Measurements from ENCODE around the gene RHBDD1. TPM values are rescaled to one million over a fixed set of nuclear protein-coding genes. Genes with fewer than 3 reads are reported as not detected.

The RHBDD1 gene
- total RNA-seq, 4 donors from 2014 or later = 12.1 to 21.6 (median 19.3) TPM

DNA sequence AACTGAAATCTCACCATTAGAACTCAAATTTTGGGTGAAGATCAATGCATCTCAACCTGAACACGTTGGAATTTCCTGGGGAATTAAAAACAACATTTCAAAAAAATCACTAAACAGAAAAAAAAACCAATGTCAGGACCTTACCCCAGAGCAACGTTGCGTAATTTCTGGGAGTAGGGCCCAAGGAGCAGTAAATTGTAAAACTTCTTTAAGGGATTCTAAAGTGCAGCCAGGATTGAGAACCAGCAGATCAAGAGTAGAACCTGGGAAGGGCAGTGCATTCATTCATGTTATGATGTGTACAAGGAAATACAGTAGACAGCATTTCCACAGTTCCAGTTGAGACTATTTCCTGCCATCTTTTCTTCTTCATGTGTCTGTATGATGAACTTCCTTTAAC is 56.9 kb downstream of the RHBDD1 start:
- DNase-seq (ENCODE audit: low spot score) = no peak
- TF ChIP-seq, protein P1, sequence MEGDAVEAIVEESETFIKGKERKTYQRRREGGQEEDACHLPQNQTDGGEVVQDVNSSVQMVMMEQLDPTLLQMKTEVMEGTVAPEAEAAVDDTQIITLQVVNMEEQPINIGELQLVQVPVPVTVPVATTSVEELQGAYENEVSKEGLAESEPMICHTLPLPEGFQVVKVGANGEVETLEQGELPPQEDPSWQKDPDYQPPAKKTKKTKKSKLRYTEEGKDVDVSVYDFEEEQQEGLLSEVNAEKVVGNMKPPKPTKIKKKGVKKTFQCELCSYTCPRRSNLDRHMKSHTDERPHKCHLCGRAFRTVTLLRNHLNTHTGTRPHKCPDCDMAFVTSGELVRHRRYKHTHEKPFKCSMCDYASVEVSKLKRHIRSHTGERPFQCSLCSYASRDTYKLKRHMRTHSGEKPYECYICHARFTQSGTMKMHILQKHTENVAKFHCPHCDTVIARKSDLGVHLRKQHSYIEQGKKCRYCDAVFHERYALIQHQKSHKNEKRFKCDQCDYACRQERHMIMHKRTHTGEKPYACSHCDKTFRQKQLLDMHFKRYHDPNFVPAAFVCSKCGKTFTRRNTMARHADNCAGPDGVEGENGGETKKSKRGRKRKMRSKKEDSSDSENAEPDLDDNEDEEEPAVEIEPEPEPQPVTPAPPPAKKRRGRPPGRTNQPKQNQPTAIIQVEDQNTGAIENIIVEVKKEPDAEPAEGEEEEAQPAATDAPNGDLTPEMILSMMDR (IDR thresholded peaks at IDR 0.05) = no peak
- ATAC-seq (ENCODE audit: low FRiP score) = no peak

DNA sequence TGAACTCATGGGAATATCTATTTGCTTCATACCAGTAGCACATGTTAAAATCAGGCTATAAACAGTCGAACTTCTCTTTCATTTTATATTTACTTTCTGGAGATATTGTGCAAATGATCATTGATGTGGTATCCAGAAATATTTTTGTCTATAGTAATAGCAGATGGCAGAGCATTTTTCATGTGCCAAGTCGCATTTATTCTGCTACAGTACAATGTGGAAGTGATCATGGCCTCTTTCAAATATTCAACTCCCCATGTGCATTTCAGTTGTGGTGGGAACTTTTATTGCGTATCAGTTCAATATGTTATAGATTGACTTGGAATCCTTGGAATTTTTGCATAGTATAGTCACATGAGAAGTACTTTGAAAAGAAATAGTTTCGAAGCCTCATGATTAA is 57.4 kb downstream of the RHBDD1 start:
- TF ChIP-seq, protein P1 (IDR thresholded peaks at IDR 0.05) = no peak
- ATAC-seq (ENCODE audit: low FRiP score) (no peak), DNase-seq (ENCODE audit: low spot score) (no peak)

DNA sequence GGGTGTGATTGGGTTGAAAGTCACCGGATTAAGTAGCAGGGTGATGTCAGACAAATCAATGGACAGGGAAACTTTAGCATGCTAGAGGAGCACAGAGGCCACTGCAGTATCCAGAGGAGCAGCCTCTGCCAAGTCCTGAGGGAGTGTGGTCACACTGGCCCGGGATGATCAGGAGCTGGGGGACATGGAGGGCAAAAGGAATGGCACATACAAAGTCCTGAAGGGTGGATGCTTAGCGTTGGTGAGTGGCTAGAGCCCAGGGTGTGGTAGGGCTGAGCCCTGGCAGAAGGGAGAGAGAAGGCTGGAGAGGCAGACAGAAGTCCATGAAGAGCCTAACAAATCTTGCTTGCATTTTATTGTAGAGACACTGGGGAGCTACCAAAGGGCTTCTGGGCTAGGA is 58.9 kb downstream of the RHBDD1 start:
- ATAC-seq (ENCODE audit: low FRiP score) = no peak
- no peak for DNase-seq (ENCODE audit: low spot score)
- TF ChIP-seq, protein P1 (IDR thresholded peaks at IDR 0.05) = no peak

DNA sequence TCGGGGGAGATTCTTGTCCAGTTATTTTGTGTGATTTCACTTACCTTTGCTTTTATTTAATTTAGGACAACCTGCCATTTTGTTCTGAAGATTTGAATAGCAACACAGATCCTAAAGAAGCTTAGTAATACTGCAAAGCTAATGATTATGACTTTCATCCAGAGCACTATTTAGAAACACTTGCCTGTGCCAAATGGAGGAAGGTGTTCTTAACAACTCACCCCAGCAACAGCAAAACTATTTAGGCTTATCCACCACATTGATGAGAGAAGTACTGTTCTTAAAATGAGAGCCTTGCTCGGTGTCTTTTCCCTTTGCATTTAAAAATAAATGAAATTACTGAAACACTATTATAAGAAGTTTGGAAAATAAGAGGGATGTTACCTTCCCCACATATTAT is 59.7 kb downstream of the RHBDD1 start:
- DNase-seq (ENCODE audit: low spot score) (no peak), ATAC-seq (ENCODE audit: low FRiP score) (no peak)
- TF ChIP-seq, protein P1 (IDR thresholded peaks at IDR 0.05) = no peak

DNA sequence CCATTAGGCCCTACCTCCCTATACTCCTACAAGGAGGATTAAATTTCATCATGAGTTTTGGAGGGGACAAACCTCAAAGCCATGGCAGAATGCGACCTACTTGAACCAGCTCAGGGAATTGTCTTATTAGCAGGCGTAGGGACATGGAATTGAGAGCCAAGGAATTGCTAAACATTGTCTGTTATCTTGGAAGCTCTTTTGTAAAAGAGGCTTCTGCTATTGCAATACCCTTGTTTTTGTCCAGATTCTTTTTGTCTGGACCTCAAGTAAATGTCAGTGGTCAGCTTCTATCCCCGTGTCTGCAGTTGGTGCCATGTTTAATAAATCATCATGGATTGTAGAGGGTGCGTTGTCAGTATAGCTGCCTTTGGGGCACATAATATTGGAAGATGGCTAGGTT is 62.3 kb downstream of the RHBDD1 start:
- ATAC-seq (ENCODE audit: low FRiP score) (no peak), DNase-seq (ENCODE audit: low spot score) (no peak)
- TF ChIP-seq, protein P1 (IDR thresholded peaks at IDR 0.05) = no peak

DNA sequence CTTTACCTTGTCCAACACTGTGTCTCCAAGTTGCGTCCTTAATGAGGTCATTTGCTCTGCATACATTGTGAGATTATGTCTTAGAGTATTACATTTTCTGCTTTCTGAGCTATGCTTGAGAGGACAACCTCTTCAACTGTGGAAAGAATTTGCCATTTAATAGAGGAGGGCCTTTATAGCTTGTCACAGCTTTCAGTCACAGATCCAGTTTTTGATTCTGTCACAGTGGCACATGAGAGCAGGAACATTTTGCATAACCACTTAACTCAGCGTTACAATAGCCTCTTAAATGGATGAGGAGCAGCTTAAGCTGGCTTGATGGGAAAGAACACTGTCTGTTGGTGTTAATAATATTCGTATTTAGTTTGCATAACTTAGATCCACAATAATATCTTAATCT is 63.0 kb downstream of the RHBDD1 start:
- DNase-seq (ENCODE audit: low spot score) (no peak), ATAC-seq (ENCODE audit: low FRiP score) (no peak)
- TF ChIP-seq, protein P1 (IDR thresholded peaks at IDR 0.05) = no peak

DNA sequence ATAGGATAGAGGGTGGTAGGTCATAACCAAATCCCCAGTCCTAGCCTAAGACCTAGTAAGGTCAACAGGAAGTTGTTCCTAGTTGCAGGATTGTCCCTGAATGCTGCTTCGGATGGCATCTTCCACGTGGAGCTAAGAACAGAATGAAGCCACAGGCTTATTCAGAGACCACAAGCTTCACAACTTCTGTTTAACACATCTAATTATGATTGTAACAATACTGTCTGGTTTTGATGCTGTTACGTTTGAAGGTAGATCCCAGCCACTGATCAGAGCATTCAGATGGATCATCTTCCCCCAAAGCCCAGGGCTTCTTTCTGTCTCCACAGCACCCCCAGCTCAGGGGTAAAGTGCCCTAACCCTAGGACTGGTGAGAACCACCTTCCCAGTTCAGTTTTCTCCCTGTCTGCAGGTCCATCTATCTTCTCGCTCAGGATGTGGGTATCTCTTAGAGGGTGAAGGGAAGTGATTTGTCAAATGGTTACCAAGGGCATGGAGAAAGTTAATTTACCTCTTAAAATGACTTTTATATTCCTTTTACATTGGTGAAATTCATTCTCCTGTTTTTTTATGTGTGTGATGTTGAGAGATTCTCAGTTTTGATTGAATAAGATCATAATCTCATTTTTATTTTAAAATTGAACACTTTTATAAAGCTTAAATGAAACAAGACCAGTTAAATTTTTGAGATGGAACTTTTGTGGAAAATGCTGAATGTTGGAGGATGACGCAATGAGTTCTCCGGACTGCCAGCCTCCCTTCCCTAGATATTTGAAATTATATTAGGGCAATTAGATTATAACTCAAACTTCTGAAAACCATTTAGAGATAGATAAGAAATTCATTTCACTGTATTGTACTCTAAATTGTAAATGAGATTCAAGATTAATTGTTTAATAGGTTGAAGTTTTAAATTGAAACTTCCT is 66.5 kb downstream of the RHBDD1 start:
- DNase-seq (ENCODE audit: low spot score) = no peak
- TF ChIP-seq, protein P1 (IDR thresholded peaks at IDR 0.05) = no peak
- no peak for ATAC-seq (ENCODE audit: low FRiP score)

Measured in omental fat pad (tissue), 4 donors.